K562 (cell line): ENCODE data around the gene TMEM203. TPM values are rescaled to one million over a fixed set of nuclear protein-coding genes. Genes with fewer than 3 reads are reported as not detected.

Experiments used
- ATAC-seq: fragments of 200-7000 bp; cut with Tn5 transposase; 3 replicates; pipeline ENCODE4 v1.9.1; 2020; ENCODE audit warnings: moderate library complexity
- BruUV-seq: library from RNA; stranded (reverse); fragments of 400-500 nt; replicated peaks from 2 replicates; lab custom pipeline; 2021; lab: Mats Ljungman, UMichigan
- CTCF ChIA-PET: fragments of 300-600 bp; formaldehyde crosslinking; extraction: SDS; loops from one replicate; lab custom pipeline; 2021; ENCODE audit warnings: low intra/inter-chr PET ratio; lab: Yijun Ruan, JAX
- POLR2A ChIA-PET: fragments of 300-600, 350-650 bp; sonication (Branson Sonifier 250); formaldehyde crosslinking; extraction: SDS; loops from one replicate; lab custom pipeline; 2021; ENCODE audit warnings: antibody characterized with exemption, inconsistent platforms; lab: Yijun Ruan, JAX
- DNase-seq, 4 experiments: peaks; one replicate each; pipeline versions ENCODE4 v3.0.0 to v3.0.0-alpha.2; 2011 to 2018; ENCODE audit warnings: low spot score in 3 of 4, mixed read lengths in 3 of 4; ENCODE audit errors: extremely low read depth in 1 of 4
- FAIRE-seq: peaks from 2 replicates; lab custom pipeline; 2011; peaks lifted over from hg19 to GRCh38; lab: Jason Lieb, UNC
- H2AFZ ChIP-seq: 2 replicates; pipeline ENCODE4 v1.6.0; 2011; ENCODE audit warnings: low read depth, low read length, control low read depth, inconsistent platforms
- H3K27ac ChIP-seq: fragments of 200-600 bp; 3 replicates; pipeline ENCODE4 v1.8.0; 2011; ENCODE audit warnings: low read depth, mild to moderate bottlenecking, control low read depth, inconsistent platforms, low read length, moderate library complexity, mixed read lengths; ENCODE audit errors: extremely low read depth
- H3K27me3 ChIP-seq, 2 experiments: fragments of 300-600 bp in 1 of 2; 2 replicates in 1 of 2; 3 replicates in 1 of 2; pipeline versions ENCODE4 v1.6.0 to v1.8.0; 2011; ENCODE audit warnings: inconsistent platforms in 2 of 2, low read length in 2 of 2, mild to moderate bottlenecking in 1 of 2, mixed read lengths in 1 of 2, moderate library complexity in 1 of 2; ENCODE audit not compliant: control insufficient read depth in 2 of 2, insufficient read depth in 2 of 2
- H3K36me3 ChIP-seq: fragments of 300-600 bp; 3 replicates; pipeline ENCODE4 v1.8.0; 2011; ENCODE audit warnings: mild to moderate bottlenecking, low read length, inconsistent platforms; ENCODE audit not compliant: control insufficient read depth, insufficient read depth
- H3K4me1 ChIP-seq, 2 experiments: fragments of 200-600 bp in 1 of 2; replicated peaks in 1 of 2; 2 replicates in 1 of 2; 3 replicates in 1 of 2; pipeline versions ENCODE4 v1.5.1 to v1.8.0; 2011; ENCODE audit warnings: inconsistent platforms in 2 of 2, low read length in 2 of 2, mild to moderate bottlenecking in 1 of 2, mixed read lengths in 1 of 2, moderate library complexity in 1 of 2; ENCODE audit not compliant: control insufficient read depth in 2 of 2, insufficient read depth in 2 of 2
- H3K4me2 ChIP-seq: 2 replicates; pipeline ENCODE4 v1.6.1; 2011; ENCODE audit warnings: low read length, control low read depth, inconsistent platforms, mixed read lengths; ENCODE audit not compliant: insufficient read depth
- H3K4me3 ChIP-seq: fragments of 200-600 bp; sonication (generic), shearing (Covaris generic); 2 replicates; pipeline ENCODE4 v1.5.1; 2016; ENCODE audit warnings: control low read depth, inconsistent platforms
- H3K79me2 ChIP-seq: fragments of 200-600 bp; 3 replicates; pipeline ENCODE4 v1.8.0; 2011; ENCODE audit warnings: low read length, inconsistent platforms; ENCODE audit not compliant: control insufficient read depth, insufficient read depth
- H3K9ac ChIP-seq, 2 experiments: 2 replicates each; pipeline versions ENCODE4 v1.6.0 to v1.6.1; 2011; ENCODE audit warnings: low read depth in 2 of 2, low read length in 2 of 2, control low read depth in 1 of 2, inconsistent platforms in 1 of 2, mild to moderate bottlenecking in 1 of 2, mixed read lengths in 1 of 2; ENCODE audit not compliant: insufficient read depth in 1 of 2
- H3K9me1 ChIP-seq: one replicate; pipeline ENCODE4 v1.6.0; 2011; ENCODE audit warnings: inconsistent platforms, mild to moderate bottlenecking, low read length, moderate library complexity; ENCODE audit not compliant: control insufficient read depth, insufficient read depth
- H3K9me3 ChIP-seq: replicated peaks from 2 replicates; pipeline ENCODE4 v1.5.1; 2011; ENCODE audit warnings: low read depth, low read length, inconsistent platforms; ENCODE audit not compliant: control insufficient read depth, insufficient read depth
- H4K20me1 ChIP-seq: replicated peaks from 2 replicates; pipeline ENCODE4 v1.6.1; 2011; ENCODE audit warnings: low read length, inconsistent platforms, mixed read lengths; ENCODE audit not compliant: control insufficient read depth, insufficient read depth
- BDP1 ChIP-seq: IDR thresholded peaks from 3 replicates; pipeline ENCODE4 v1.6.1; 2011; ENCODE audit not compliant: insufficient read length, insufficient read depth
- BRCA1 ChIP-seq, 2 experiments: fragments of 450-650 bp in 1 of 2; sonication (generic) in 1 of 2; formaldehyde crosslinking in 1 of 2; IDR thresholded peaks; 2 replicates each; pipeline versions ENCODE4 v1.5.0 to v1.6.1; 2017 to 2020; ENCODE audit warnings: mild to moderate bottlenecking in 1 of 2, missing genetic modification reagents in 1 of 2
- CEBPZ ChIP-seq: fragments of 150-350 bp; IDR thresholded peaks from 2 replicates; pipeline ENCODE4 v1.6.1; 2014; ENCODE audit warnings: low read depth, mild to moderate bottlenecking, low read length, borderline replicate concordance
- HDAC6 ChIP-seq: IDR thresholded peaks from 2 replicates; pipeline ENCODE4 v1.6.1; 2012; ENCODE audit warnings: low read depth, mild to moderate bottlenecking, control low read depth, inconsistent platforms, low read length, moderate library complexity
- KDM1A ChIP-seq, 2 experiments: fragments of 450-650 bp; IDR thresholded peaks; 2 replicates each; pipeline ENCODE4 v1.6.1; 2016; ENCODE audit warnings: mild to moderate bottlenecking in 2 of 2
- MCM2 ChIP-seq: fragments of 450-650 bp; IDR thresholded peaks from 2 replicates; pipeline ENCODE4 v1.6.1; 2017; ENCODE audit warnings: low read depth, mild to moderate bottlenecking
- NCOA4 ChIP-seq: fragments of 450-650 bp; IDR thresholded peaks from 2 replicates; pipeline ENCODE4 v1.6.1; 2018; ENCODE audit warnings: mild to moderate bottlenecking; ENCODE audit not compliant: partially characterized antibody
- PHTF2 ChIP-seq: fragments of 250-450 bp; sonication (Bioruptor Pico); IDR thresholded peaks from 2 replicates; pipeline ENCODE4 v1.5.0; 2021; ENCODE audit warnings: mild to moderate bottlenecking
- RBM34 ChIP-seq: fragments of 200-400 bp; formaldehyde crosslinking; IDR thresholded peaks from 2 replicates; pipeline ENCODE4 v1.6.1; 2018; ENCODE audit warnings: low read length, borderline replicate concordance; ENCODE audit not compliant: insufficient read depth
- SMARCA4 ChIP-seq: fragments of 450-650 bp; IDR thresholded peaks from 2 replicates; pipeline ENCODE4 v1.6.1; 2016
- TARDBP ChIP-seq: fragments of 450-650 bp; IDR thresholded peaks from 2 replicates; pipeline ENCODE4 v1.6.1; 2016
- ZNF766 ChIP-seq: fragments of 200-800 bp; sonication (Bioruptor generic); conservative IDR thresholded peaks from 2 replicates; pipeline ENCODE4 v1.6.1; 2016; ENCODE audit warnings: missing genetic modification characterization, missing compliant biosample characterization
- WGBS: fragments of 100-300 bp; shearing (Covaris generic); methylation state at CpG from one replicate; pipeline ENCODE4 v1.1.6; 2016; ENCODE audit warnings: low coverage, mixed read lengths; ENCODE audit not compliant: insufficient coverage; ENCODE audit errors: missing lambda C conversion rate; 5-methylcytosine and 5-hydroxymethylcytosine counted together
- in situ Hi-C: fragments of 300-500 bp; cut with MboI; formaldehyde crosslinking; loops from 4 replicates; pipeline ENCODE4 v1.15.0; 2018; ENCODE audit warnings: inconsistent platforms, mixed read lengths
- intact Hi-C: fragments of 100-400 bp; cut with micrococcal nuclease; formaldehyde crosslinking; loops from 2 replicates; pipeline ENCODE4 v1.14.2; 2022
- polyA plus RNA-seq, 8 experiments: library from polyadenylated mRNA; depleted of rRNA in 4 of 8; stranded (reverse) in 5 of 8; unstranded in 3 of 8; fragments of >200 nt; fragmentation: Nextera tagmentation in 2 of 8; fragmentation: Illumina TruSeq in 1 of 8; extraction: Ambion mirVana in 2 of 8; extraction: Trizol in 1 of 8; gene quantifications; 2 replicates each; pipeline versions ENCODE4 v1.2.1 to v1.2.3, GENCODE V29; 2011 to 2014; ENCODE audit warnings: inconsistent platforms in 1 of 8, missing spikeins in 1 of 8
- total RNA-seq, 7 experiments: library from RNA; depleted of rRNA in 6 of 7; stranded (reverse); fragments of >200 nt in 6 of 7; fragmentation: Illumina TruSeq in 2 of 7; extraction: Trizol in 2 of 7; gene quantifications; 2 replicates each; pipeline versions ENCODE4 v1.2.1 to v1.2.3, GENCODE V29; 2011 to 2021; ENCODE audit warnings: low replicate concordance in 1 of 7

Gene TMEM203
- total and polyA plus RNA-seq, 9 of the 15 experiments (the other 6 are each of a cell fraction or from before 2014, with no cell fraction given) = 8.8 to 59.5 (median 37.6) TPM

- peaks cover 26 to 40% of the 10 kb centered on the region in 2 experiments; a peak in 4 of 5 replicates for H3K27me3 ChIP-seq
- no peak overlapping the region for H3K27ac ChIP-seq
- POLR2A ChIA-PET = interaction anchor here (0.6 to 1.1 kb wide), 6 partner anchors 10 to 129 kb away, joined by 3 to 4 read pairs (median 4); partner anchors contain the start of gene TUBB4B
- no peaks in the 10 kb centered on the region for H3K36me3 ChIP-seq
- H4K20me1 ChIP-seq = peaks cover 3% of the 10 kb centered on the region; the same call in 1 of the 2 replicates
- ATAC-seq (no peak), DNase-seq (no peak), FAIRE-seq (no peak)
- CTCF ChIA-PET = no interaction called here
- no peak overlapping the region for H2AFZ ChIP-seq
- no peaks in the 10 kb centered on the region for H3K9me3 ChIP-seq
- in situ Hi-C loops (no loop called here), intact Hi-C loops (no loop called here)
- 18% methylated on average over 13 of the region's 14 CpGs for WGBS
- no peak overlapping the region for H3K4me2 ChIP-seq
- peaks cover 0 to 97% of the 10 kb centered on the region in 2 experiments; a peak in 2 of 5 replicates for H3K4me1 ChIP-seq
- BruUV-seq = no TSS peak
- H3K4me3 ChIP-seq = no peak overlapping the region
- 0 out of 4 replicates have a peak overlapping the region, but pooled peaks of 1 of the 2 experiments have one; percentile 45 for H3K9ac ChIP-seq
- TF ChIP-seq RBM34 (no peak), ZNF766 (no peak), CEBPZ (no peak), PHTF2 (CRISPR knock-in tag) (no peak), KDM1A (IDR thresholded peaks at IDR 0.05) (no peak), MCM2 (no peak), SMARCA4 (no peak), TARDBP (no peak), HDAC6 (no peak), NCOA4 (no peak), BRCA1 (IDR thresholded peaks at IDR 0.05) (no peak), BRCA1 (CRISPR knock-in tag; IDR thresholded peaks at IDR 0.05) (no peak), BDP1 (no peak)
- no peaks in the 10 kb centered on the region for H3K9me1 ChIP-seq
- H3K79me2 ChIP-seq = no peaks in the 10 kb centered on the region
Observed at GRCh38 chr9:137170486-137171148, 34.8 kb downstream of the TMEM203 start.
